Peyer's patch (tissue), 4 donors: ENCODE measurements around the gene SCARB1. TPM values are rescaled to one million over a fixed set of nuclear protein-coding genes. Genes with fewer than 3 reads are reported as not detected.

Experiments used
- DNase-seq, 3 donors: peaks; one replicate each; pipeline ENCODE4 v3.0.0-alpha.2; 2017 to 2019
- H3K27ac ChIP-seq, 4 donors: fragments of 200-600 bp; sonication (generic); one replicate each; pipeline ENCODE4 v1.5.1; 2016 to 2019
- H3K27me3 ChIP-seq, 2 donors: fragments of 200-600 bp; sonication (generic); one replicate each; pipeline ENCODE4 v1.5.1; 2019
- H3K36me3 ChIP-seq, 3 donors: fragments of 200-600 bp; sonication (generic); one replicate each; pipeline ENCODE4 v1.5.1; 2016 to 2019
- H3K4me1 ChIP-seq, 4 donors: fragments of 200-600 bp; sonication (generic); one replicate each; pipeline ENCODE4 v1.5.1; 2016 to 2019
- H3K4me3 ChIP-seq, 4 donors: fragments of 200-600 bp; sonication (generic); 1 replicate in 3 of 4; 2 replicates in 1 of 4; pipeline ENCODE4 v1.5.1; 2016 to 2019; ENCODE audit warnings: mild to moderate bottlenecking in 1 of 4
- H3K9me3 ChIP-seq, 4 donors: fragments of 200-600 bp; sonication (generic); one replicate each; pipeline ENCODE4 v1.5.1; 2016 to 2019; ENCODE audit warnings: mild to moderate bottlenecking in 1 of 4
- POLR2A ChIP-seq, 2 donors: fragments of 450-650 bp; IDR thresholded peaks; one replicate each; pipeline ENCODE4 v1.5.1; 2017; ENCODE audit warnings: antibody characterized with exemption in 2 of 2, mild to moderate bottlenecking in 2 of 2, moderate library complexity in 2 of 2
- total RNA-seq, 4 donors: library from RNA; depleted of rRNA; stranded (reverse); fragments of >200 nt; gene quantifications; one replicate each; pipeline ENCODE4 v1.1.0, GENCODE V29; 2016
- TF ChIP-seq, protein P1 (sequence below), 6 experiments: fragments of 450-650 bp in 4 of 6; fragments of 200-600 bp in 2 of 6; sonication (generic) in 1 of 6; IDR thresholded peaks; one replicate each; pipeline ENCODE4 v1.5.1; 2017 to 2019; ENCODE audit warnings: antibody characterized with exemption in 6 of 6, mild to moderate bottlenecking in 3 of 6, moderate library complexity in 1 of 6

SCARB1 gene
- total RNA-seq, 4 donors from 2014 or later = 14.9 to 214 (median 64.6) TPM

GRCh38 chr12:124856132-124856841 lies 7.4 kb downstream of the SCARB1 start:
- no peak for TF ChIP-seq POLR2A (IDR thresholded peaks at IDR 0.05)
- TF ChIP-seq, protein P1, sequence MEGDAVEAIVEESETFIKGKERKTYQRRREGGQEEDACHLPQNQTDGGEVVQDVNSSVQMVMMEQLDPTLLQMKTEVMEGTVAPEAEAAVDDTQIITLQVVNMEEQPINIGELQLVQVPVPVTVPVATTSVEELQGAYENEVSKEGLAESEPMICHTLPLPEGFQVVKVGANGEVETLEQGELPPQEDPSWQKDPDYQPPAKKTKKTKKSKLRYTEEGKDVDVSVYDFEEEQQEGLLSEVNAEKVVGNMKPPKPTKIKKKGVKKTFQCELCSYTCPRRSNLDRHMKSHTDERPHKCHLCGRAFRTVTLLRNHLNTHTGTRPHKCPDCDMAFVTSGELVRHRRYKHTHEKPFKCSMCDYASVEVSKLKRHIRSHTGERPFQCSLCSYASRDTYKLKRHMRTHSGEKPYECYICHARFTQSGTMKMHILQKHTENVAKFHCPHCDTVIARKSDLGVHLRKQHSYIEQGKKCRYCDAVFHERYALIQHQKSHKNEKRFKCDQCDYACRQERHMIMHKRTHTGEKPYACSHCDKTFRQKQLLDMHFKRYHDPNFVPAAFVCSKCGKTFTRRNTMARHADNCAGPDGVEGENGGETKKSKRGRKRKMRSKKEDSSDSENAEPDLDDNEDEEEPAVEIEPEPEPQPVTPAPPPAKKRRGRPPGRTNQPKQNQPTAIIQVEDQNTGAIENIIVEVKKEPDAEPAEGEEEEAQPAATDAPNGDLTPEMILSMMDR (IDR thresholded peaks at IDR 0.05) = no peak
- no peak for DNase-seq
- Histone ChIP-seq H3K36me3 (no peaks in the 10 kb centered on the region), H3K4me1 (peaks cover 0 to 27% (median 2%) of the 10 kb centered on the region in 4 donors), H3K4me3 (no peak overlapping the region), H3K27ac (peak overlapping the region in 1 of 4 donors; percentile 16), H3K27me3 (no peaks in the 10 kb centered on the region), H3K9me3 (no peaks in the 10 kb centered on the region)

- Histone ChIP-seq H3K4me3 (no peak overlapping the region), H3K36me3 (no peaks in the 10 kb centered on the region), H3K27me3 (no peaks in the 10 kb centered on the region), H3K9me3 (no peaks in the 10 kb centered on the region), H3K4me1 (peaks cover 0 to 32% (median 2%) of the 10 kb centered on the region in 4 donors), H3K27ac (peak overlapping the region in 1 of 4 donors; percentile 16)
- no peak for DNase-seq
- TF ChIP-seq, protein P1 (IDR thresholded peaks at IDR 0.05) = no peak
- TF ChIP-seq POLR2A (IDR thresholded peaks at IDR 0.05) = no peak
Measured at GRCh38 chr12:124855275-124855957, 8.2 kb downstream of the SCARB1 start.

DNA sequence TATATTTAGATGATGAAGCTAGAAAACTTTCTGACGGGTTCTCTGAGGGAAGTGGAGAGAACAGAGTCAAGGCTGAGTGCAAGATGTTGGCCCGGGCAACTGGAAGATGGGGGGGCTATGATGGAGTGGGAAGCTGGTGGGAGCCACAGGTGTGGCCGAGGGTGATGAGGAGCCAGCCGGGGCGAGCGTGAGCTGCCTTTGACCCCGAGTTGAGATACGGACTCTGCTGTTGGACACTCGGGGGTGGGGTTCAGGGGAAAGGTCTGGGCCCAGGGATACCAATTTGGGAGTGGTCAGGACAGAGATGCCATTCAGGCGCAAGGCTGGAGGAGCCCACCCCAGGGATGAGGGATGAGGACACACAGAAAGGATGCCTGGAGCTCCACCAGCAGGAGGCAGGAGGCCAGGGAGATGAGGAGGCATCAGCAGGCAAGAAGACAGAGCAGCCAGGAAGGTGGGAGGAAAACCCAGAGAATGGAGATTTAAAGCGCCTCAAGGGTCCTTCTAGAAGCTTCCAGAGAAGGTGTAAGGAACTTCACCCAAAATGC lies 9.0 kb downstream of the SCARB1 start:
- Histone ChIP-seq H3K36me3 (no peaks in the 10 kb centered on the region), H3K9me3 (no peaks in the 10 kb centered on the region), H3K27ac (no peak overlapping the region), H3K4me1 (peaks cover 0 to 32% (median 2%) of the 10 kb centered on the region in 4 donors), H3K27me3 (no peaks in the 10 kb centered on the region), H3K4me3 (no peak overlapping the region)
- TF ChIP-seq, protein P1 (IDR thresholded peaks at IDR 0.05) = no peak
- no peak for TF ChIP-seq POLR2A (IDR thresholded peaks at IDR 0.05)
- DNase-seq = no peak

- Histone ChIP-seq H3K4me1 (peaks cover 0 to 32% (median 2%) of the 10 kb centered on the region in 4 donors), H3K27ac (no peak overlapping the region), H3K9me3 (no peaks in the 10 kb centered on the region), H3K36me3 (no peaks in the 10 kb centered on the region), H3K4me3 (no peak overlapping the region), H3K27me3 (no peaks in the 10 kb centered on the region)
- TF ChIP-seq, protein P1 (IDR thresholded peaks at IDR 0.05) = no peak
- no peak for TF ChIP-seq POLR2A (IDR thresholded peaks at IDR 0.05)
- DNase-seq = no peak
Measured at GRCh38 chr12:124853781-124854636, 9.7 kb downstream of the SCARB1 start.

DNA sequence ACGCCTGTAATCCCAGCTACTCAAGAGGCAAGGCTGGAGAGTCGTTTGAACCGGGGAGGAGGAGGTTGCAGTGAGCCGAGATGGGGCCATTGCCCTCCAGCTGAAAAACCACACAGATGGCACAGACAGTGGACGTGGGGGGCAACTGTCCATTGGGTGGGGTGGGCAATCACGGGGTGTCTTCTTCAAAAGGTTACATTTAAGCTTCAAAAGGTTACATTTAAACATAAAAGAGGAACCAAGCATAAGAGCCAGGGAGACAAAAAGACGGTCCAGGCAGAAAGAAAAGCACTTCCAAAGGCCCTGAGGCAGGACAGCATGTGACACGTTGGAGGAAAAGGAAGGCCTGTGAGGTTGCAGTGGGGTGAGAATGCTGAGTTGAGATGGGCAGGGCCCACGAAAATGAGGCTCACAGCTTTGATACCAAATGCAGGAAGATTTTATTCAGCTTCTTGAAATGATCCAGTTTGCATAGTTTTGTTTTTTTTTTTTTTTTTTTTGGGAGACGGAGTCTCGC lies 10.7 kb downstream of the SCARB1 start:
- Histone ChIP-seq H3K4me3 (no peak overlapping the region), H3K4me1 (peaks cover 0 to 32% (median 2%) of the 10 kb centered on the region in 4 donors), H3K27ac (peak overlapping the region in 3 of 4 donors; percentile 55 to 81 (median 73)), H3K27me3 (no peaks in the 10 kb centered on the region), H3K36me3 (no peaks in the 10 kb centered on the region), H3K9me3 (no peaks in the 10 kb centered on the region)
- TF ChIP-seq, protein P1 (IDR thresholded peaks at IDR 0.05) = no peak
- TF ChIP-seq POLR2A (IDR thresholded peaks at IDR 0.05) = no peak
- DNase-seq = no peak
